ENCODE measurements around the gene CNN3. TPM values are rescaled to one million over a fixed set of nuclear protein-coding genes. Genes with fewer than 3 reads are reported as not detected.

Gene CNN3
- total RNA-seq, 2 experiments from 2014 or later = 12.8 to 12.9 TPM

DNA sequence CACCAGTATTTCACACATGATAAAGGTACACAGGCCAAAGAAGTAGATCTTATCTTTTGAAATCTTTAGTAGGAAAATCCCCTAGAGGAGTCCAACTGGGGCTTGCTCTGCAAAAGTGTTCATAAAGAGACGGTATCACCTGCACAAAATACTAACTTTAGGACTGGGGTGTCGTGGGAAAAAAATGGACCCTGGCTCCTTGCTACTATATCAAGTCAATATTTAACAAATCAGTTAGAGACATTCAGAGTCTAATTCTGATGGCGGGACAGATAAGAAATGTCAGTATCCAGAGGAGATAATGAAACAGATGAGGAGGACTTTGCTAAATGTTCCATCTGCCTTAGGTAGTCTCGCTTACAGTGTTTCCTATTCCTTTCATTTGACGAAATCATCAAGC lies 25.6 kb upstream of the CNN3 start:
- H3K4me3 Mint-ChIP-seq = no peak overlapping the region
- DNase-seq = no peak
- no peak overlapping the region for H3K27ac Mint-ChIP-seq
- ATAC-seq = no peak
- no peaks in the 10 kb centered on the region for H3K36me3 Mint-ChIP-seq (ENCODE audit: low read depth)
- H3K9me3 Mint-ChIP-seq = no peaks in the 10 kb centered on the region
- ChIA-PET CTCF (no interaction called here), POLR2A (no interaction called here)
- intact Hi-C loops (cut with micrococcal nuclease) = no loop called here
- no peaks in the 10 kb centered on the region for H3K27me3 Mint-ChIP-seq
- TF ChIP-seq, protein P1, sequence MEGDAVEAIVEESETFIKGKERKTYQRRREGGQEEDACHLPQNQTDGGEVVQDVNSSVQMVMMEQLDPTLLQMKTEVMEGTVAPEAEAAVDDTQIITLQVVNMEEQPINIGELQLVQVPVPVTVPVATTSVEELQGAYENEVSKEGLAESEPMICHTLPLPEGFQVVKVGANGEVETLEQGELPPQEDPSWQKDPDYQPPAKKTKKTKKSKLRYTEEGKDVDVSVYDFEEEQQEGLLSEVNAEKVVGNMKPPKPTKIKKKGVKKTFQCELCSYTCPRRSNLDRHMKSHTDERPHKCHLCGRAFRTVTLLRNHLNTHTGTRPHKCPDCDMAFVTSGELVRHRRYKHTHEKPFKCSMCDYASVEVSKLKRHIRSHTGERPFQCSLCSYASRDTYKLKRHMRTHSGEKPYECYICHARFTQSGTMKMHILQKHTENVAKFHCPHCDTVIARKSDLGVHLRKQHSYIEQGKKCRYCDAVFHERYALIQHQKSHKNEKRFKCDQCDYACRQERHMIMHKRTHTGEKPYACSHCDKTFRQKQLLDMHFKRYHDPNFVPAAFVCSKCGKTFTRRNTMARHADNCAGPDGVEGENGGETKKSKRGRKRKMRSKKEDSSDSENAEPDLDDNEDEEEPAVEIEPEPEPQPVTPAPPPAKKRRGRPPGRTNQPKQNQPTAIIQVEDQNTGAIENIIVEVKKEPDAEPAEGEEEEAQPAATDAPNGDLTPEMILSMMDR (IDR thresholded peaks at IDR 0.05) = no peak
- no peaks in the 10 kb centered on the region for H3K4me1 Mint-ChIP-seq (ENCODE audit: low read depth)

DNA sequence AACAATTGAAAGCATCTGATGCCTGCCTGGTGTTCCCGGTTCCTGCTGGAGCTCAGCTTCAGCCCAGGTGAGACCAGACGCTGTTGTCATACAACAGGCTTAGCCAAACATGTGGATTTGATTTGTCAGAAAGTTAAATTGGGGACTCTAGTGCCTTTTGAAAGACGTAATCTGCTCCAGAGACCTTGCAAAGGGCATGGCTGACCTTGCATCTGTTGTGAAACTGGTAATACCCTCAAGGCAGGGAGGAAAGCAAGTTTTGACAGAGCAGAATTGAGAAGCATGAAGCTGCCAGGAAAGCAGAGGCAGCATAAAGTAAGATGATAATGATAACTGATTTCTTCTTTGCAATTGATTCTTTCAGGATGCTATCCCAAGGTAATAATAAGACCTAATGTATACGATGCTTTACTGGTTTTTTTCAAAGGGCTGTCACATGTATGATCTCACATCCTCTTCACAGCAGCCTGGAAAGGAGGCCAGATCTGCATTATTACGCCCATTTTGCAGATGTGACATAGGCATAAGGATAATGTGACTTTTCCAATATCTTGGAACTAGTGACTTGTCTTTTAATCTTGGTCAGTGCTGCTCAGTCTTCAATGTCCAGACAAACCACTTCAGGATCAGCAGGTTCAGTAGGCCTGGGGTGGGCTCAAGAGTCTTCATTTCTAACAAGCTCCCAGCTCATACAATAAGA lies 24.7 kb upstream of the CNN3 start:
- no peak overlapping the region for H3K27ac Mint-ChIP-seq
- CTCF ChIA-PET = interaction anchor here (1.1 kb wide), 1 partner anchor 97 kb away, joined by 3 read pairs; no protein-coding TSS in a partner anchor
- TF ChIP-seq, protein P1 (IDR thresholded peaks at IDR 0.05) = no peak

DNA sequence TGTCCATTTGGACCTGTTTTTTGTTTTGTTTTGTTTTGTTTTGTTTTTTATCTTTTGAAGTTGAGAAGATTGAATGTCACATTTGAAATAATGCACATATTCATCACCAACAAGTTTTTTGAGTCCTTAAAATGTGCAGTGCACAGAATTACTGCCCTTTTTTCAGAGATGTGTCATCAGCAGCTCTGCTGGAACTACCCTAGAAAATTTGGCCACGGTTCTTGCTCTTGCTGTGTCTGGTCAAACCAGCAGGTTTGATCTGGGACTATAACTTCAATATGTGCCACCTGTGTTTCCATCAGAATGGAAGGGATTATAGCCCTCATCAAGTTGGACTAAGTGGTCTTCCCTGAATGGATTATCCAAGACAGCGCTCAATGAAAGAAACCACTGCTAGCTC lies 24.1 kb upstream of the CNN3 start:
- ATAC-seq (no peak), DNase-seq (no peak)
- TF ChIP-seq, protein P1 (IDR thresholded peaks at IDR 0.05) = no peak
- no peaks in the 10 kb centered on the region for H3K9me3 Mint-ChIP-seq
- no peaks in the 10 kb centered on the region for H3K4me1 Mint-ChIP-seq (ENCODE audit: low read depth)
- H3K4me3 Mint-ChIP-seq = no peak overlapping the region
- CTCF ChIA-PET = interaction anchor here (1.1 kb wide), 1 partner anchor 97 kb away, joined by 3 read pairs; no protein-coding TSS in a partner anchor
- H3K27ac Mint-ChIP-seq = no peak overlapping the region
- H3K27me3 Mint-ChIP-seq = no peaks in the 10 kb centered on the region
- POLR2A ChIA-PET = no interaction called here
- intact Hi-C loops (cut with micrococcal nuclease) = no loop called here
- H3K36me3 Mint-ChIP-seq (ENCODE audit: low read depth) = no peaks in the 10 kb centered on the region

More for the DNA sequence above, 24.7 kb upstream of the CNN3 start:
- H3K36me3 Mint-ChIP-seq (ENCODE audit: low read depth) = no peaks in the 10 kb centered on the region
- no peaks in the 10 kb centered on the region for H3K9me3 Mint-ChIP-seq
- no peaks in the 10 kb centered on the region for H3K27me3 Mint-ChIP-seq
- H3K4me1 Mint-ChIP-seq (ENCODE audit: low read depth) = no peaks in the 10 kb centered on the region
- ATAC-seq (no peak), DNase-seq (no peak)
- intact Hi-C loops (cut with micrococcal nuclease) = no loop called here
- H3K4me3 Mint-ChIP-seq = no peak overlapping the region
- POLR2A ChIA-PET = no interaction called here

DNA sequence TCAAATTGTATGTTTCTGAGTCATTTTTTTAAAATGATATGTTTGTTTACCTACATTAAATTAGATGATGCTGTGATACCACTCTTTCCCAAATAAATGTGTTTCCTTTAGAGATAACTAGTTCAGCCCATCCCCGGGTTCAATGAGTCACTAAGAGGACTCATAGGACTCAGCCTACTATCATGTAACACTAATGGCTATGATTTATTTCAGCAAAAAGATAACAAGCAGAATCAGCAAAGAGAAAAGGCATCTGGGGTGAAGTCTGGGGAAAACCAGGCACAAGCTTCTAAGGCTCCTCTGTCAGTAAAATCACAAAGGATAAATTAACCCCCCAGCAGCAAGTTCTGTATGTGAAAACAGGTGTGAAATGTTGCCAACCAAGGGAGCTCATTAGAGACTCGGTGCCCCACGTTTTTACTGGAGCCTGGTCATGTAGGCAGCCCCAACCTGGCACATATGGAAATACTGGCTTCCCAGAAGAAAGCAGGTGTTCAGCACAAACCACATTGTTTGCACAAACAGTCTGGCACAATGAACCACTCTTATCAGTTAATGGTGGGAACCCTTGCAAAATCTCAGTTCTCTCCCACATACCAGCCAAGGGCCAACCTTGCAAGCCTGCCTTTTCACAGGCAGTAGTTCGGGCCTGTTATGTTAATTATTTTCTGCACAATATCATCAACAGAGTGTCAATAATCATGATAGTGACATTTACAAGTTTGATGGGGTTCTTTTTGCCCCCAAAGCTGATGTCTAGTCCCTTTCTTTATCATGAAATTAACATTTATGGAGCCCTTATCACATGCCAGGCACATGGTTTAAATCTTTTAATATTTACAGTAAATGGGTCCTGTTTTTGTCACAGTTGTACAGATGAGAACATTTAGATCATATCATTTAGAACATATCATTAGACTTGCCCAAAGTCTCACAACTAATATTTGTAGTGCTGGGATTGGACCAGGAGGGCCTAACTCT lies 23.1 kb upstream of the CNN3 start:
- ATAC-seq = no peak
- no peaks in the 10 kb centered on the region for H3K36me3 Mint-ChIP-seq (ENCODE audit: low read depth)
- ChIA-PET CTCF (no interaction called here), POLR2A (interaction anchor here (0.6 kb wide), 1 partner anchor 79 kb away, joined by 3 read pairs; no protein-coding TSS in a partner anchor)
- H3K27ac Mint-ChIP-seq = no peak overlapping the region
- TF ChIP-seq, protein P1 (IDR thresholded peaks at IDR 0.05) = no peak
- H3K27me3 Mint-ChIP-seq = no peaks in the 10 kb centered on the region
- intact Hi-C loops (cut with micrococcal nuclease) = no loop called here
- H3K4me1 Mint-ChIP-seq (ENCODE audit: low read depth) = no peaks in the 10 kb centered on the region
- H3K9me3 Mint-ChIP-seq = no peaks in the 10 kb centered on the region
- DNase-seq = no peak
- no peak overlapping the region for H3K4me3 Mint-ChIP-seq

Data from activated CD8-positive, alpha-beta T cell treated with anti-CD3 and anti-CD28 coated beads for 36 hours (primary cell).